K562 (cell line): ENCODE measurements around the gene DAPK1. TPM values are rescaled to one million over a fixed set of nuclear protein-coding genes. Genes with fewer than 3 reads are reported as not detected.
A peak's percentile ranks its signal among the peaks of the same experiment; 100 is the strongest.

Experiments
- C11orf30 ChIP-seq: fragments of 450-650 bp; IDR thresholded peaks from 2 replicates; pipeline ENCODE4 v1.6.1; 2016; ENCODE audit warnings: low read depth, mild to moderate bottlenecking
- CXXC5 ChIP-seq: fragments of 250-450 bp; sonication (Bioruptor Pico); IDR thresholded peaks from 2 replicates; pipeline ENCODE4 v1.8.0; 2022; ENCODE audit warnings: inconsistent platforms, mild to moderate bottlenecking, moderate library complexity
- DMBX1 ChIP-seq: fragments of 250-450 bp; sonication (Bioruptor Pico); IDR thresholded peaks from 2 replicates; pipeline ENCODE4 v1.8.0; 2022; ENCODE audit warnings: inconsistent platforms, mild to moderate bottlenecking, moderate library complexity, borderline replicate concordance
- E2F3 ChIP-seq: fragments of 250-450 bp; sonication (Bioruptor Pico); IDR thresholded peaks from 2 replicates; pipeline ENCODE4 v1.4.0; 2020; ENCODE audit warnings: mild to moderate bottlenecking
- FOXK2 ChIP-seq, 2 experiments: fragments of 450-650 bp; IDR thresholded peaks in 1 of 2; conservative IDR thresholded peaks in 1 of 2; 2 replicates each; pipeline ENCODE4 v1.6.1; 2016; ENCODE audit warnings: low read depth in 2 of 2, mild to moderate bottlenecking in 1 of 2
- IRF2 ChIP-seq: sonication (generic); formaldehyde crosslinking; IDR thresholded peaks from 2 replicates; pipeline ENCODE4 v1.8.1; 2022; ENCODE audit warnings: mild to moderate bottlenecking, missing genetic modification reagents
- MBD2 ChIP-seq: sonication (generic); IDR thresholded peaks from 2 replicates; pipeline ENCODE4 v1.6.1; 2016; ENCODE audit warnings: low read depth, borderline replicate concordance
- NFIX ChIP-seq: fragments of 250-450 bp; sonication (Bioruptor Pico); IDR thresholded peaks from 2 replicates; pipeline ENCODE4 v1.4.0; 2020; ENCODE audit warnings: low read depth, mild to moderate bottlenecking, moderate library complexity
- NFRKB ChIP-seq: fragments of 450-650 bp; IDR thresholded peaks from 2 replicates; pipeline ENCODE4 v1.6.1; 2016; ENCODE audit warnings: low read depth
- POLR2AphosphoS5 ChIP-seq: IDR thresholded peaks from 2 replicates; pipeline ENCODE4 v1.6.1; 2011; ENCODE audit warnings: mild to moderate bottlenecking, low read depth, low read length, moderate library complexity; ENCODE audit not compliant: control insufficient read depth, insufficient read depth
- RBM15 ChIP-seq: fragments of 200-400 bp; formaldehyde crosslinking; IDR thresholded peaks from 2 replicates; pipeline ENCODE4 v1.6.1; 2018; ENCODE audit warnings: mild to moderate bottlenecking, low read length, moderate library complexity; ENCODE audit not compliant: insufficient read depth
- TSC22D4 ChIP-seq: fragments of 450-650 bp; IDR thresholded peaks from 2 replicates; pipeline ENCODE4 v1.6.1; 2016; ENCODE audit warnings: missing genetic modification characterization, missing biosample characterization, control low read depth
- ZNF12 ChIP-seq: sonication (generic); formaldehyde crosslinking; IDR thresholded peaks from 2 replicates; pipeline ENCODE4 v1.4.0; 2020; ENCODE audit warnings: mild to moderate bottlenecking, missing genetic modification reagents
- ZNF445 ChIP-seq: fragments of 250-450 bp; sonication (Bioruptor Pico); IDR thresholded peaks from 2 replicates; pipeline ENCODE4 v1.4.0; 2020; ENCODE audit warnings: low read depth, mild to moderate bottlenecking, moderate library complexity
- polyA plus RNA-seq, 8 experiments: library from polyadenylated mRNA; depleted of rRNA in 4 of 8; stranded (reverse) in 5 of 8; unstranded in 3 of 8; fragments of >200 nt; fragmentation: Nextera tagmentation in 2 of 8; fragmentation: Illumina TruSeq in 1 of 8; extraction: Ambion mirVana in 2 of 8; extraction: Trizol in 1 of 8; gene quantifications; 2 replicates each; pipeline versions ENCODE4 v1.2.1 to v1.2.3, GENCODE V29; 2011 to 2014; ENCODE audit warnings: inconsistent platforms in 1 of 8, missing spikeins in 1 of 8
- total RNA-seq, 7 experiments: library from RNA; depleted of rRNA in 6 of 7; stranded (reverse); fragments of >200 nt in 6 of 7; fragmentation: Illumina TruSeq in 2 of 7; extraction: Trizol in 2 of 7; gene quantifications; 2 replicates each; pipeline versions ENCODE4 v1.2.1 to v1.2.3, GENCODE V29; 2011 to 2021; ENCODE audit warnings: low replicate concordance in 1 of 7
- TF ChIP-seq, protein P1 (sequence below): sonication (generic); formaldehyde crosslinking; IDR thresholded peaks from 2 replicates; pipeline ENCODE4 v1.8.1; 2023; ENCODE audit warnings: mild to moderate bottlenecking, missing genetic modification reagents
- TF ChIP-seq, protein P2 (sequence below), 2 experiments: fragments of 250-450 bp in 1 of 2; fragments of 450-650 bp in 1 of 2; sonication (Bioruptor Pico) in 1 of 2; IDR thresholded peaks; 2 replicates each; pipeline versions ENCODE4 v1.6.1 to v1.8.0; 2016 to 2021; ENCODE audit warnings: mild to moderate bottlenecking in 2 of 2, moderate library complexity in 2 of 2, missing compliant biosample characterization in 1 of 2, missing genetic modification characterization in 1 of 2
- TF ChIP-seq, protein P3 (sequence below), 2 experiments: fragments of 450-650 bp; formaldehyde crosslinking in 1 of 2; IDR thresholded peaks; 2 replicates each; pipeline versions ENCODE4 v1.4.0 to v1.6.1; 2014 to 2020; ENCODE audit warnings: mild to moderate bottlenecking in 2 of 2, borderline replicate concordance in 1 of 2, low read depth in 1 of 2

DAPK1 gene
- total and polyA plus RNA-seq, 9 of the 15 experiments (the other 6 are each of a cell fraction or from before 2014, with no cell fraction given) = 1.7 to 26.4 (median 15.8) TPM

DNA sequence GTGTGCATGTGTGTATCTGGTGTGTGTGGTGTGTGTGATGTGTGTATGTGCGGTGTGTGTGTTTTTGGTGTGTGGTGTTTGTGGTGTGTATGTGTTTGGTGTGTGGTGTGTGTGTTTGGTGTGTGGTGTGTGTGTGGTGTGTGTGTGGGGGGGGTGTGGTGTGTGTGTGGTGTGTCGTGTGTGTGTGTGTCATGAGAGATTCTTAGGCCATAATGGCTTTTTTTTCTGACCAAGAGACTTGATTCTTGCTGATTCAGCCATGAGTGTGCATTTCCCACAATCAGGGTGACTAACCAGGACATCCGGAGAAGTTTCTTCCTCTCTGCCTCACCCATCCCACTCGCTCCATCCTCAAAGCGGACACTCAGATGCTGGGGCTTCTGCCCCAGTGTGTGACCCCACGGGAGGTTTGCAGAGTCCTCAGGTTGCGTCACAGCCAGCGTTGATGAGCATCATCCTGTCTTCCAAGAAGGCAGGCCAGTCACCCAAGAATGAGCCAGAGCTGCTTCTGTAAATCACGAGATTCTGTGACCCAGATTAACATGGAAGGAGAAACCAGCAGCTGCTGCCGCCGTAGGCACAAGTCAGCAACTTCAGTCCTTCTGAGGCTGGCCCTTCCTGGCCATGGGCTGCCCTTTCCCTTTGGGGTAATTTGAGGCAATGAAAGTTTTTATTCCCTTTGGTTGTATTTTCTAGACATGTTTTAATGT is 215.8 kb downstream of the DAPK1 start (continued):
- TF ChIP-seq FOXK2 (conservative IDR thresholded peaks at IDR 0.05 in 1 of 2, IDR thresholded peaks at IDR 0.05 in 1 of 2; ENCODE audit: low read depth in 2 of 2) = no peak
- peak; percentile 70 for TF ChIP-seq CXXC5 (CRISPR knock-in tag)
- no peak for TF ChIP-seq MBD2
- no peak for TF ChIP-seq POLR2AphosphoS5
- no peak for TF ChIP-seq IRF2 (CRISPR knock-in tag)
- TF ChIP-seq ZNF12 (CRISPR knock-in tag) = no peak
- TF ChIP-seq C11orf30 = peak; percentile 100
- TF ChIP-seq DMBX1 (CRISPR knock-in tag) = 0 out of 2 replicates have a peak, but pooled peaks have one; percentile 28
- no peak for TF ChIP-seq E2F3
- TF ChIP-seq, protein P1, sequence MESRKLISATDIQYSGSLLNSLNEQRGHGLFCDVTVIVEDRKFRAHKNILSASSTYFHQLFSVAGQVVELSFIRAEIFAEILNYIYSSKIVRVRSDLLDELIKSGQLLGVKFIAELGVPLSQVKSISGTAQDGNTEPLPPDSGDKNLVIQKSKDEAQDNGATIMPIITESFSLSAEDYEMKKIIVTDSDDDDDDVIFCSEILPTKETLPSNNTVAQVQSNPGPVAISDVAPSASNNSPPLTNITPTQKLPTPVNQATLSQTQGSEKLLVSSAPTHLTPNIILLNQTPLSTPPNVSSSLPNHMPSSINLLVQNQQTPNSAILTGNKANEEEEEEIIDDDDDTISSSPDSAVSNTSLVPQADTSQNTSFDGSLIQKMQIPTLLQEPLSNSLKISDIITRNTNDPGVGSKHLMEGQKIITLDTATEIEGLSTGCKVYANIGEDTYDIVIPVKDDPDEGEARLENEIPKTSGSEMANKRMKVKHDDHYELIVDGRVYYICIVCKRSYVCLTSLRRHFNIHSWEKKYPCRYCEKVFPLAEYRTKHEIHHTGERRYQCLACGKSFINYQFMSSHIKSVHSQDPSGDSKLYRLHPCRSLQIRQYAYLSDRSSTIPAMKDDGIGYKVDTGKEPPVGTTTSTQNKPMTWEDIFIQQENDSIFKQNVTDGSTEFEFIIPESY (CRISPR knock-in tag) = no peak
- TF ChIP-seq, protein P2, sequence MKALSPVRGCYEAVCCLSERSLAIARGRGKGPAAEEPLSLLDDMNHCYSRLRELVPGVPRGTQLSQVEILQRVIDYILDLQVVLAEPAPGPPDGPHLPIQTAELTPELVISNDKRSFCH (CRISPR knock-in tag; IDR thresholded peaks at IDR 0.05) = no peak
- TF ChIP-seq, protein P2 (tag; IDR thresholded peaks at IDR 0.05) = no peak
- no peak for TF ChIP-seq RBM15
- TF ChIP-seq ZNF445 (CRISPR knock-in tag) = no peak
- TF ChIP-seq, protein P3, sequence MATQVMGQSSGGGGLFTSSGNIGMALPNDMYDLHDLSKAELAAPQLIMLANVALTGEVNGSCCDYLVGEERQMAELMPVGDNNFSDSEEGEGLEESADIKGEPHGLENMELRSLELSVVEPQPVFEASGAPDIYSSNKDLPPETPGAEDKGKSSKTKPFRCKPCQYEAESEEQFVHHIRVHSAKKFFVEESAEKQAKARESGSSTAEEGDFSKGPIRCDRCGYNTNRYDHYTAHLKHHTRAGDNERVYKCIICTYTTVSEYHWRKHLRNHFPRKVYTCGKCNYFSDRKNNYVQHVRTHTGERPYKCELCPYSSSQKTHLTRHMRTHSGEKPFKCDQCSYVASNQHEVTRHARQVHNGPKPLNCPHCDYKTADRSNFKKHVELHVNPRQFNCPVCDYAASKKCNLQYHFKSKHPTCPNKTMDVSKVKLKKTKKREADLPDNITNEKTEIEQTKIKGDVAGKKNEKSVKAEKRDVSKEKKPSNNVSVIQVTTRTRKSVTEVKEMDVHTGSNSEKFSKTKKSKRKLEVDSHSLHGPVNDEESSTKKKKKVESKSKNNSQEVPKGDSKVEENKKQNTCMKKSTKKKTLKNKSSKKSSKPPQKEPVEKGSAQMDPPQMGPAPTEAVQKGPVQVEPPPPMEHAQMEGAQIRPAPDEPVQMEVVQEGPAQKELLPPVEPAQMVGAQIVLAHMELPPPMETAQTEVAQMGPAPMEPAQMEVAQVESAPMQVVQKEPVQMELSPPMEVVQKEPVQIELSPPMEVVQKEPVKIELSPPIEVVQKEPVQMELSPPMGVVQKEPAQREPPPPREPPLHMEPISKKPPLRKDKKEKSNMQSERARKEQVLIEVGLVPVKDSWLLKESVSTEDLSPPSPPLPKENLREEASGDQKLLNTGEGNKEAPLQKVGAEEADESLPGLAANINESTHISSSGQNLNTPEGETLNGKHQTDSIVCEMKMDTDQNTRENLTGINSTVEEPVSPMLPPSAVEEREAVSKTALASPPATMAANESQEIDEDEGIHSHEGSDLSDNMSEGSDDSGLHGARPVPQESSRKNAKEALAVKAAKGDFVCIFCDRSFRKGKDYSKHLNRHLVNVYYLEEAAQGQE (IDR thresholded peaks at IDR 0.05; ENCODE audit: borderline replicate concordance) = no peak
- TF ChIP-seq, protein P3 (CRISPR knock-in tag; IDR thresholded peaks at IDR 0.05; ENCODE audit: low read depth) = no peak
- 0 out of 2 replicates have a peak, but pooled peaks have one; percentile 76 for TF ChIP-seq TSC22D4 (tag)
- TF ChIP-seq NFRKB = peak; percentile 97
- no peak for TF ChIP-seq NFIX
